H1 (cell line): ENCODE data around the gene WNT8B. TPM values are rescaled to one million over a fixed set of nuclear protein-coding genes. Genes with fewer than 3 reads are reported as not detected.
A peak's percentile ranks its signal among the peaks of the same experiment; 100 is the strongest.

Experiments
- BRCA1 ChIP-seq: IDR thresholded peaks from 2 replicates; pipeline ENCODE4 v1.6.1; 2012; ENCODE audit warnings: low read depth, low read length, improper control_type of control experiment
- EZH2 ChIP-seq: fragments of 200-600 bp; sonication (generic); IDR thresholded peaks from 2 replicates; pipeline ENCODE4 v1.7.1; 2012; ENCODE audit warnings: low read depth, mild to moderate bottlenecking, moderate library complexity, low read length, inconsistent platforms; ENCODE audit not compliant: severe bottlenecking
- FOSL1 ChIP-seq: IDR thresholded peaks from 2 replicates; pipeline ENCODE4 v1.6.1; 2011; ENCODE audit warnings: mild to moderate bottlenecking, low read depth, low read length, moderate library complexity; ENCODE audit not compliant: insufficient read depth
- GTF2F1 ChIP-seq: IDR thresholded peaks from 2 replicates; pipeline ENCODE4 v1.6.1; 2012; ENCODE audit warnings: low read depth, low read length, improper control_type of control experiment, borderline replicate concordance
- KDM4A ChIP-seq: IDR thresholded peaks from one replicate; pipeline ENCODE4 v1.7.1; 2012; ENCODE audit warnings: low read depth, mild to moderate bottlenecking, moderate library complexity, low read length, inconsistent platforms; ENCODE audit not compliant: severe bottlenecking
- KDM5A ChIP-seq: fragments of 200-600 bp; IDR thresholded peaks from 2 replicates; pipeline ENCODE4 v1.7.1; 2012; ENCODE audit warnings: mild to moderate bottlenecking, low read length, inconsistent platforms, mixed read lengths
- POLR2AphosphoS5 ChIP-seq: IDR thresholded peaks from 2 replicates; pipeline ENCODE4 v1.6.1; 2011; ENCODE audit warnings: low read depth, low read length
- POU5F1 ChIP-seq: IDR thresholded peaks from 2 replicates; pipeline ENCODE4 v1.6.1; 2011; ENCODE audit warnings: low read depth, mild to moderate bottlenecking, low read length, moderate library complexity
- RAD21 ChIP-seq, 2 experiments: IDR thresholded peaks in 1 of 2; conservative IDR thresholded peaks in 1 of 2; 2 replicates each; pipeline ENCODE4 v1.6.1; 2011; ENCODE audit warnings: low read depth in 2 of 2, low read length in 2 of 2, improper control_type of control experiment in 1 of 2, inconsistent platforms in 1 of 2, mild to moderate bottlenecking in 1 of 2, moderate library complexity in 1 of 2
- RBBP5 ChIP-seq: IDR thresholded peaks from 2 replicates; pipeline ENCODE4 v1.7.1; 2012; ENCODE audit warnings: low read depth, mild to moderate bottlenecking, inconsistent platforms, low read length, moderate library complexity, borderline replicate concordance
- SIN3A ChIP-seq, 2 experiments: IDR thresholded peaks in 1 of 2; conservative IDR thresholded peaks in 1 of 2; 2 replicates each; pipeline ENCODE4 v1.6.1; 2011 to 2012; ENCODE audit warnings: low read length in 2 of 2, improper control_type of control experiment in 1 of 2, low read depth in 1 of 2, mild to moderate bottlenecking in 1 of 2
- SP1 ChIP-seq: IDR thresholded peaks from 2 replicates; pipeline ENCODE4 v1.6.1; 2011; ENCODE audit warnings: low read depth, low read length
- SUZ12 ChIP-seq: fragments of 200-600 bp; sonication (generic); IDR thresholded peaks from 2 replicates; pipeline ENCODE4 v1.6.1; 2012; ENCODE audit warnings: mild to moderate bottlenecking, inconsistent platforms, low read length, moderate library complexity, mixed read lengths
- TCF12 ChIP-seq: IDR thresholded peaks from 2 replicates; pipeline ENCODE4 v1.6.1; 2011; ENCODE audit warnings: low read depth, mild to moderate bottlenecking, low read length
- TEAD4 ChIP-seq: IDR thresholded peaks from 2 replicates; pipeline ENCODE4 v1.6.1; 2012; ENCODE audit warnings: low read depth, low read length, inconsistent platforms, mixed read lengths
- polyA plus RNA-seq, 7 experiments: library from polyadenylated mRNA; depleted of rRNA in 3 of 7; stranded (reverse) in 5 of 7; unstranded in 2 of 7; fragments of >200 nt in 5 of 7; fragments of 200-250 nt in 2 of 7; gene quantifications; 1 replicate in 5 of 7; 2 replicates in 1 of 7; 4 replicates in 1 of 7; pipeline versions ENCODE4 v1.2.1 to v1.2.3, GENCODE V29; 2011 to 2013; ENCODE audit warnings: missing spikeins in 2 of 7, mixed read lengths in 2 of 7
- total RNA-seq: library from RNA; stranded (reverse); fragmentation: NEBNext Ultra II Directional; extraction: Animal tissue kit (Norgen Biotek cat#: 25700); gene quantifications from 2 replicates; pipeline ENCODE4 v1.2.1, GENCODE V29; 2021
- TF ChIP-seq, protein P1 (sequence below): IDR thresholded peaks from 2 replicates; pipeline ENCODE4 v1.6.1; 2011; ENCODE audit warnings: low read length, improper control_type of control experiment

Gene WNT8B
- total and polyA plus RNA-seq, 2 of the 8 experiments (the other 6 are each of a cell fraction or from before 2014, with no cell fraction given), result 0.20 to 0.67 TPM

DNA sequence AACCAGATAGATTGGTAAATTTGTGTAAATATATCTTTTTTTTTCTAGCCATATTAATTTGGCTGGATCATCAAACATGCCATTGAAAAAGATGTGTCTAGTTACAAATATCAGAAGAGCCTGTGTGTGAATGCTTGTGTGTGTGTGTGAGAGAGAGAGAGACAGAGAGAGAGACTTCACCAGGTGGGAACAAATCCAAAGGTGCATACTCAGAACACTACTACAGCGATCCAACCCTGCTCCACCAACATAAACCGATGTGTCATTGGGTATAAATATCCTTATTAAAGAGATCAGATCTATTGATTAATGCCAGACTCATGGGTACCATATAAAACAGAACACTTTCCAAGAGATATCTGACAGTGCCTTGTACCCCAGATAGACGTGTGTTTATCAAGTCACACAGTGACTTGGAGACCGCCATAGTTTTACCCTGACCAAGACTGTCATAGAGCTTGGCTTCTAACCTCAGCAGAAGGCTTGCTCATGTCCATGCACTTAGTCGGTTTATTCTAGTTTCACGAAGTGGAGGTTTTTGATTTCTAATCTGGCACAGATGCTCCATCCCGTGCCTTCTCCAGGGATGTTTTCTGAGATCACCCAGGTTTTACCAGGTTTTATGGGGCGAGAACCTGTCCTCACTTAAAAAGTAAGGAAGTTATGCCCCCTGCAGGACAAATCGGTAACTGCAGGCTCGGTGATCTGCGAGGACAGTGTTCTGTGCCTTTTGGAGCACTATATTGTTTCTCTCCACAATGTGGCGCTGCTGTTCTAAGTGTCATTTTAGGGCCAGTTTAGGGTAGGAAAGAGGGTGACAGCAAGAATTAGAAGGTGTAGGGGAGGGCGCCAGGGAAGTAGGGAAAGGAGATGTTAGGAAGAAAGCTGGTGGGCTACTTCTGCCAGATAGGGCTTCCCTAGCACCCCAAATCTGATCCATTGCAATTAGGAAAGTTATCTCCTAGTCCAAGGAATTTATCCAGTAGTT is 29.3 kb upstream of the WNT8B start (continued):
- TF ChIP-seq KDM4A (no peak), FOSL1 (no peak), SIN3A (conservative IDR thresholded peaks at IDR 0.05 in 1 of 2, IDR thresholded peaks at IDR 0.05 in 1 of 2; ENCODE audit: low read depth in 1 of 2, low read length in 2 of 2) (peak in 1 of 2 experiments; percentile 85; a peak in 2 of 4 replicates), POLR2AphosphoS5 (no peak), BRCA1 (no peak), GTF2F1 (no peak), KDM5A (no peak), SUZ12 (no peak), RAD21 (IDR thresholded peaks at IDR 0.05 in 1 of 2, conservative IDR thresholded peaks at IDR 0.05 in 1 of 2; ENCODE audit: low read depth in 2 of 2, low read length in 2 of 2) (peak; percentile 99 to 100), SP1 (no peak), TCF12 (no peak), TEAD4 (no peak), EZH2 (no peak), POU5F1 (no peak), RBBP5 (no peak)
- TF ChIP-seq, protein P1, sequence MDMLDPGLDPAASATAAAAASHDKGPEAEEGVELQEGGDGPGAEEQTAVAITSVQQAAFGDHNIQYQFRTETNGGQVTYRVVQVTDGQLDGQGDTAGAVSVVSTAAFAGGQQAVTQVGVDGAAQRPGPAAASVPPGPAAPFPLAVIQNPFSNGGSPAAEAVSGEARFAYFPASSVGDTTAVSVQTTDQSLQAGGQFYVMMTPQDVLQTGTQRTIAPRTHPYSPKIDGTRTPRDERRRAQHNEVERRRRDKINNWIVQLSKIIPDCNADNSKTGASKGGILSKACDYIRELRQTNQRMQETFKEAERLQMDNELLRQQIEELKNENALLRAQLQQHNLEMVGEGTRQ, result no peak
